WTC11 (cell line): ENCODE data around the gene COLEC12. TPM values are rescaled to one million over a fixed set of nuclear protein-coding genes. Genes with fewer than 3 reads are reported as not detected.

Experiments used
- ATAC-seq: fragments of 200-7000 bp; cut with Tn5 transposase; 2 replicates; pipeline ENCODE4 v1.10.0; 2021; ENCODE audit warnings: mild to moderate bottlenecking, moderate library complexity
- CTCF ChIA-PET: fragments of 300-600 bp; sonication (Branson Sonifier 250); formaldehyde crosslinking; loops from one replicate; lab custom pipeline; 2021; ENCODE audit warnings: antibody characterized with exemption; lab: Charles Lee
- POLR2A ChIA-PET: fragments of 350-600 bp; sonication (Branson Sonifier 250); formaldehyde crosslinking; loops from one replicate; lab custom pipeline; 2021; ENCODE audit warnings: antibody characterized with exemption; lab: Charles Lee
- DNase-seq: peaks from one replicate; pipeline ENCODE4 v3.0.0; 2021; ENCODE audit warnings: low spot score
- H3K27ac Mint-ChIP-seq: 2 replicates; pipeline ENCODE4 v1.8.0; 2021; ENCODE audit warnings: mixed read lengths
- H3K27me3 Mint-ChIP-seq: 2 replicates; pipeline ENCODE4 v1.8.0; 2021; ENCODE audit warnings: low read depth, mild to moderate bottlenecking, moderate library complexity, mixed read lengths
- H3K36me3 Mint-ChIP-seq: 2 replicates; pipeline ENCODE4 v1.8.0; 2021; ENCODE audit warnings: mixed read lengths
- H3K4me1 Mint-ChIP-seq: 2 replicates; pipeline ENCODE4 v1.8.0; 2022; ENCODE audit warnings: mixed read lengths
- H3K4me3 Mint-ChIP-seq: 2 replicates; pipeline ENCODE4 v1.8.0; 2021; ENCODE audit warnings: mild to moderate bottlenecking, moderate library complexity, mixed read lengths
- H3K9me3 Mint-ChIP-seq: 2 replicates; pipeline ENCODE4 v1.8.0; 2021; ENCODE audit warnings: mixed read lengths
- AR ChIP-seq: fragments of 250-450 bp; sonication (Bioruptor Pico); IDR thresholded peaks from 2 replicates; pipeline ENCODE4 v1.9.0; 2021; ENCODE audit warnings: mild to moderate bottlenecking
- CREB1 ChIP-seq: sonication (generic); formaldehyde crosslinking; IDR thresholded peaks from 2 replicates; pipeline ENCODE4 v1.8.0; 2023; ENCODE audit warnings: mild to moderate bottlenecking, missing genetic modification reagents
- HMGXB4 ChIP-seq: sonication (generic); formaldehyde crosslinking; IDR thresholded peaks from 2 replicates; pipeline ENCODE4 v1.8.1; 2023; ENCODE audit warnings: mild to moderate bottlenecking, moderate library complexity, missing genetic modification reagents
- MLX ChIP-seq: sonication (generic); formaldehyde crosslinking; IDR thresholded peaks from 2 replicates; pipeline ENCODE4 v1.8.1; 2023; ENCODE audit warnings: mild to moderate bottlenecking, missing genetic modification reagents, moderate library complexity
- NR1H2 ChIP-seq: sonication (generic); formaldehyde crosslinking; IDR thresholded peaks from 2 replicates; pipeline ENCODE4 v1.9.0; 2021; ENCODE audit warnings: mild to moderate bottlenecking, moderate library complexity, missing genetic modification reagents
- NR3C1 ChIP-seq: sonication (generic); formaldehyde crosslinking; conservative IDR thresholded peaks from 2 replicates; pipeline ENCODE4 v1.8.1; 2023; ENCODE audit warnings: low read depth, mild to moderate bottlenecking, missing genetic modification reagents
- PREB ChIP-seq: sonication (generic); formaldehyde crosslinking; IDR thresholded peaks from 2 replicates; pipeline ENCODE4 v1.8.1; 2022; ENCODE audit warnings: mild to moderate bottlenecking, missing genetic modification reagents, moderate library complexity, borderline replicate concordance
- RORB ChIP-seq: fragments of 250-450 bp; sonication (Bioruptor Pico); IDR thresholded peaks from 2 replicates; pipeline ENCODE4 v1.9.0; 2021; ENCODE audit warnings: mild to moderate bottlenecking
- SOX15 ChIP-seq: fragments of 250-450 bp; sonication (Bioruptor Pico); IDR thresholded peaks from 2 replicates; pipeline ENCODE4 v1.9.0; 2021; ENCODE audit warnings: mild to moderate bottlenecking
- TCF7 ChIP-seq: sonication (generic); formaldehyde crosslinking; IDR thresholded peaks from 2 replicates; pipeline ENCODE4 v1.8.0; 2022; ENCODE audit warnings: mild to moderate bottlenecking, low read depth, missing genetic modification reagents, moderate library complexity
- TEAD4 ChIP-seq: sonication (generic); formaldehyde crosslinking; IDR thresholded peaks from 2 replicates; pipeline ENCODE4 v1.8.0; 2022; ENCODE audit warnings: mild to moderate bottlenecking, missing genetic modification reagents
- ZNF138 ChIP-seq: sonication (generic); formaldehyde crosslinking; conservative IDR thresholded peaks from 2 replicates; pipeline ENCODE4 v1.8.1; 2022; ENCODE audit warnings: mild to moderate bottlenecking, moderate library complexity, missing genetic modification reagents
- ZNF232 ChIP-seq: sonication (generic); formaldehyde crosslinking; IDR thresholded peaks from 2 replicates; pipeline ENCODE4 v1.8.0; 2022; ENCODE audit warnings: mild to moderate bottlenecking, missing genetic modification reagents
- ZNF281 ChIP-seq: sonication (generic); formaldehyde crosslinking; IDR thresholded peaks from 2 replicates; pipeline ENCODE4 v1.8.0; 2023; ENCODE audit warnings: mild to moderate bottlenecking, missing genetic modification reagents
- ZNF512 ChIP-seq: sonication (generic); formaldehyde crosslinking; IDR thresholded peaks from 2 replicates; pipeline ENCODE4 v1.8.1; 2022; ENCODE audit warnings: missing genetic modification reagents, borderline replicate concordance
- ZNF671 ChIP-seq: fragments of 250-450 bp; sonication (Bioruptor Pico); IDR thresholded peaks from 2 replicates; pipeline ENCODE4 v1.8.0; 2021; ENCODE audit warnings: mild to moderate bottlenecking
- total RNA-seq: library from RNA; stranded (reverse); gene quantifications from 3 replicates; pipeline ENCODE4 v1.2.3, GENCODE V29; 2021
- TF ChIP-seq, protein P1 (sequence below): fragments of 250-450 bp; sonication (Bioruptor Pico); IDR thresholded peaks from 2 replicates; pipeline ENCODE4 v2.1.2; 2022; ENCODE audit warnings: mild to moderate bottlenecking, moderate library complexity
- TF ChIP-seq, protein P2 (sequence below): sonication (generic); formaldehyde crosslinking; IDR thresholded peaks from 2 replicates; pipeline ENCODE4 v1.8.1; 2022; ENCODE audit warnings: low read depth, missing genetic modification reagents, borderline replicate concordance
- TF ChIP-seq, protein P3 (sequence below): fragments of 250-450 bp; sonication (Bioruptor Pico); IDR thresholded peaks from 2 replicates; pipeline ENCODE4 v1.9.0; 2021; ENCODE audit warnings: mild to moderate bottlenecking

Gene COLEC12
- total RNA-seq, 1 experiment from 2014 or later: 0.48 TPM

- peaks cover 18% of the 10 kb centered on the region for H3K4me1 Mint-ChIP-seq
- TF ChIP-seq AR (no peak), ZNF281 (CRISPR knock-in tag) (no peak), MLX (CRISPR knock-in tag) (no peak), TEAD4 (CRISPR knock-in tag) (no peak), CREB1 (no peak), HMGXB4 (no peak), NR3C1 (CRISPR knock-in tag) (no peak), ZNF232 (CRISPR knock-in tag) (no peak), SOX15 (CRISPR knock-in tag) (no peak), TCF7 (CRISPR knock-in tag) (no peak), ZNF138 (no peak), ZNF512 (CRISPR knock-in tag) (no peak), NR1H2 (CRISPR knock-in tag) (no peak), RORB (no peak), ZNF671 (no peak), PREB (CRISPR knock-in tag) (no peak)
- TF ChIP-seq, protein P1, sequence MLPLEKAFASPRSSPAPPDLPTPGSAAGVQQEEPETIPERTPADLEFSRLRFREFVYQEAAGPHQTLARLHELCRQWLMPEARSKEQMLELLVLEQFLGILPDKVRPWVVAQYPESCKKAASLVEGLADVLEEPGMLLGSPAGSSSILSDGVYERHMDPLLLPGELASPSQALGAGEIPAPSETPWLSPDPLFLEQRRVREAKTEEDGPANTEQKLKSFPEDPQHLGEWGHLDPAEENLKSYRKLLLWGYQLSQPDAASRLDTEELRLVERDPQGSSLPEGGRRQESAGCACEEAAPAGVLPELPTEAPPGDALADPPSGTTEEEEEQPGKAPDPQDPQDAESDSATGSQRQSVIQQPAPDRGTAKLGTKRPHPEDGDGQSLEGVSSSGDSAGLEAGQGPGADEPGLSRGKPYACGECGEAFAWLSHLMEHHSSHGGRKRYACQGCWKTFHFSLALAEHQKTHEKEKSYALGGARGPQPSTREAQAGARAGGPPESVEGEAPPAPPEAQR (CRISPR knock-in tag): no peak
- TF ChIP-seq, protein P2, sequence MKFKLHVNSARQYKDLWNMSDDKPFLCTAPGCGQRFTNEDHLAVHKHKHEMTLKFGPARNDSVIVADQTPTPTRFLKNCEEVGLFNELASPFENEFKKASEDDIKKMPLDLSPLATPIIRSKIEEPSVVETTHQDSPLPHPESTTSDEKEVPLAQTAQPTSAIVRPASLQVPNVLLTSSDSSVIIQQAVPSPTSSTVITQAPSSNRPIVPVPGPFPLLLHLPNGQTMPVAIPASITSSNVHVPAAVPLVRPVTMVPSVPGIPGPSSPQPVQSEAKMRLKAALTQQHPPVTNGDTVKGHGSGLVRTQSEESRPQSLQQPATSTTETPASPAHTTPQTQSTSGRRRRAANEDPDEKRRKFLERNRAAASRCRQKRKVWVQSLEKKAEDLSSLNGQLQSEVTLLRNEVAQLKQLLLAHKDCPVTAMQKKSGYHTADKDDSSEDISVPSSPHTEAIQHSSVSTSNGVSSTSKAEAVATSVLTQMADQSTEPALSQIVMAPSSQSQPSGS (CRISPR knock-in tag): no peak
- TF ChIP-seq, protein P3, sequence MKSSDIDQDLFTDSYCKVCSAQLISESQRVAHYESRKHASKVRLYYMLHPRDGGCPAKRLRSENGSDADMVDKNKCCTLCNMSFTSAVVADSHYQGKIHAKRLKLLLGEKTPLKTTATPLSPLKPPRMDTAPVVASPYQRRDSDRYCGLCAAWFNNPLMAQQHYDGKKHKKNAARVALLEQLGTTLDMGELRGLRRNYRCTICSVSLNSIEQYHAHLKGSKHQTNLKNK (CRISPR knock-in tag): no peak
- no peak for DNase-seq
- H3K9me3 Mint-ChIP-seq: no peaks in the 10 kb centered on the region
- CTCF ChIA-PET: no interaction called here
- H3K36me3 Mint-ChIP-seq: no peaks in the 10 kb centered on the region
- POLR2A ChIA-PET: no interaction called here
- H3K27ac Mint-ChIP-seq: no peak overlapping the region
- H3K4me3 Mint-ChIP-seq: no peak overlapping the region
- ATAC-seq: no peak
- H3K27me3 Mint-ChIP-seq: no peaks in the 10 kb centered on the region
Measured at GRCh38 chr18:424071-424661, 76.3 kb downstream of the COLEC12 start.
